SK-N-SH (cell line): Measurements from ENCODE around the gene C3. TPM values are rescaled to one million over a fixed set of nuclear protein-coding genes. Genes with fewer than 3 reads are reported as not detected.

ENCODE experiments used
- CTCF ChIA-PET: fragments of 300-600, 350-600 bp; formaldehyde crosslinking; extraction: SDS; loops from one replicate; lab custom pipeline; 2021; lab: Yijun Ruan, JAX
- POLR2A ChIA-PET: fragments of 350-600 bp; sonication (Branson Sonifier 250); formaldehyde crosslinking; extraction: SDS; loops from one replicate; lab custom pipeline; 2020; ENCODE audit warnings: antibody characterized with exemption, inconsistent platforms; lab: Yijun Ruan, JAX
- DNase-seq: peaks from one replicate; pipeline ENCODE4 v3.0.0; 2012
- H2AFZ ChIP-seq: fragments of 200-600 bp; sonication (generic); 2 replicates; pipeline ENCODE4 v1.8.1; 2016; ENCODE audit warnings: antibody characterized with exemption, mild to moderate bottlenecking, low read depth
- H3F3A ChIP-seq: fragments of 200-600 bp; sonication (generic); replicated peaks from 2 replicates; pipeline ENCODE3; 2016; ENCODE audit warnings: antibody characterized with exemption, mild to moderate bottlenecking; ENCODE audit not compliant: insufficient read depth
- H3K27ac ChIP-seq, 2 experiments: fragments of 200-500 bp in 1 of 2; fragments of 200-600 bp in 1 of 2; sonication (Bioruptor generic) in 1 of 2; sonication (generic), shearing (Covaris generic) in 1 of 2; 2 replicates each; pipeline versions ENCODE4 v1.5.1 to v1.6.1; 2014 to 2016; ENCODE audit warnings: low read depth in 2 of 2, inconsistent platforms in 1 of 2, low read length in 1 of 2, mild to moderate bottlenecking in 1 of 2, mixed read lengths in 1 of 2
- H3K27me3 ChIP-seq: fragments of 200-600 bp; sonication (generic), shearing (Covaris generic); 2 replicates; pipeline ENCODE4 v1.6.1; 2016; ENCODE audit warnings: mixed run types; ENCODE audit not compliant: insufficient read depth
- H3K36me3 ChIP-seq, 2 experiments: fragments of 200-500 bp in 1 of 2; fragments of 200-600 bp in 1 of 2; sonication (Bioruptor generic) in 1 of 2; sonication (generic) in 1 of 2; replicated peaks in 1 of 2; 2 replicates each; pipeline versions ENCODE3 to v1.5.1; 2014 to 2016; ENCODE audit warnings: low read length in 1 of 2, mild to moderate bottlenecking in 1 of 2; ENCODE audit not compliant: insufficient read depth in 2 of 2, control insufficient read depth in 1 of 2
- H3K4me1 ChIP-seq, 2 experiments: fragments of 200-500 bp in 1 of 2; fragments of 200-600 bp in 1 of 2; sonication (Bioruptor generic) in 1 of 2; sonication (generic), shearing (Covaris generic) in 1 of 2; 2 replicates each; pipeline versions ENCODE4 v1.5.1 to v1.6.1; 2014 to 2016; ENCODE audit warnings: low read depth in 1 of 2, low read length in 1 of 2, mixed run types in 1 of 2; ENCODE audit not compliant: insufficient read depth in 2 of 2, control insufficient read depth in 1 of 2
- H3K4me2 ChIP-seq: fragments of 200-600 bp; sonication (generic), shearing (Covaris generic); 2 replicates; pipeline ENCODE4 v1.6.1; 2017; ENCODE audit warnings: mixed run types
- H3K4me3 ChIP-seq, 2 experiments: fragments of 200-500 bp in 1 of 2; fragments of 200-600 bp in 1 of 2; sonication (Bioruptor generic) in 1 of 2; sonication (generic), shearing (Covaris generic) in 1 of 2; 2 replicates each; pipeline versions ENCODE4 v1.5.1 to v1.8.1; 2014 to 2016; ENCODE audit warnings: low read depth in 2 of 2, inconsistent platforms in 1 of 2, low read length in 1 of 2, mild to moderate bottlenecking in 1 of 2, mixed read lengths in 1 of 2, moderate library complexity in 1 of 2
- H3K79me2 ChIP-seq: fragments of 200-600 bp; sonication (generic); 2 replicates; pipeline ENCODE4 v1.8.1; 2017; ENCODE audit warnings: mild to moderate bottlenecking; ENCODE audit not compliant: insufficient read depth
- H3K9ac ChIP-seq: fragments of 200-600 bp; sonication (generic); 2 replicates; pipeline ENCODE4 v1.6.1; 2017; ENCODE audit warnings: mixed run types
- H3K9me2 ChIP-seq: fragments of 200-600 bp; sonication (generic); 2 replicates; pipeline ENCODE4 v1.6.1; 2017; ENCODE audit warnings: mixed run types
- H3K9me3 ChIP-seq: fragments of 200-600 bp; sonication (generic); 2 replicates; pipeline ENCODE4 v1.6.1; 2017; ENCODE audit warnings: mixed run types, mild to moderate bottlenecking, moderate library complexity
- H4K20me1 ChIP-seq: fragments of 200-600 bp; sonication (generic); 2 replicates; pipeline ENCODE4 v1.6.1; 2017; ENCODE audit warnings: mild to moderate bottlenecking, mixed run types; ENCODE audit not compliant: insufficient read depth
- CHD2 ChIP-seq: fragments of 150-350 bp; IDR thresholded peaks from 2 replicates; pipeline ENCODE4 v1.6.1; 2018; ENCODE audit warnings: low read length; ENCODE audit not compliant: partially characterized antibody
- ELF1 ChIP-seq: IDR thresholded peaks from 2 replicates; pipeline ENCODE4 v1.4.0; 2012
- FOXJ3 ChIP-seq: sonication (generic); formaldehyde crosslinking; IDR thresholded peaks from 2 replicates; pipeline ENCODE4 v1.5.1; 2020; ENCODE audit warnings: mild to moderate bottlenecking, missing genetic modification reagents
- GABPA ChIP-seq: IDR thresholded peaks from 2 replicates; pipeline ENCODE4 v1.4.0; 2012; ENCODE audit warnings: low read depth, mild to moderate bottlenecking
- GATA2 ChIP-seq: sonication (generic); formaldehyde crosslinking; IDR thresholded peaks from 2 replicates; pipeline ENCODE4 v1.5.0; 2020; ENCODE audit warnings: mild to moderate bottlenecking, missing genetic modification reagents
- JUND ChIP-seq: IDR thresholded peaks from 2 replicates; pipeline ENCODE4 v1.4.0; 2012
- MXI1 ChIP-seq: IDR thresholded peaks from 2 replicates; pipeline ENCODE4 v1.6.1; 2012; ENCODE audit warnings: mild to moderate bottlenecking, low read depth, low read length, improper control_type of control experiment
- PBX3 ChIP-seq: IDR thresholded peaks from 2 replicates; pipeline ENCODE4; 2012
- RCOR1 ChIP-seq: fragments of 150-350 bp; IDR thresholded peaks from 2 replicates; pipeline ENCODE4 v1.6.1; 2017; ENCODE audit warnings: antibody characterized with exemption, low read length
- RFX5 ChIP-seq: IDR thresholded peaks from 2 replicates; pipeline ENCODE4 v1.6.1; 2012; ENCODE audit warnings: mild to moderate bottlenecking, improper control_type of control experiment, low read length
- RXRA ChIP-seq: IDR thresholded peaks from 2 replicates; pipeline ENCODE4 v1.4.0; 2012; ENCODE audit warnings: low read depth, mild to moderate bottlenecking, borderline replicate concordance
- SMC3 ChIP-seq: IDR thresholded peaks from 2 replicates; pipeline ENCODE4 v1.6.1; 2012; ENCODE audit warnings: low read depth, low read length, improper control_type of control experiment
- TEAD4 ChIP-seq: IDR thresholded peaks from 2 replicates; pipeline ENCODE4 v1.4.0; 2012; ENCODE audit warnings: mild to moderate bottlenecking, borderline replicate concordance; ENCODE audit not compliant: insufficient read depth
- YY1 ChIP-seq: IDR thresholded peaks from 2 replicates; pipeline ENCODE4 v1.4.0; 2012; ENCODE audit warnings: low read depth, mild to moderate bottlenecking
- ZBTB33 ChIP-seq: IDR thresholded peaks from 2 replicates; pipeline ENCODE4 v1.4.0; 2012; ENCODE audit warnings: low read depth, borderline replicate concordance
- WGBS: methylation state at CpG from one replicate; pipeline ENCODE4 v1.1.6; 2017; ENCODE audit warnings: low lambda C conversion rate; 5-methylcytosine and 5-hydroxymethylcytosine counted together
- polyA plus RNA-seq, 3 experiments: library from polyadenylated mRNA; depleted of rRNA; stranded (reverse); fragments of >200 nt; gene quantifications; 2 replicates each; pipeline ENCODE4 v1.2.3, GENCODE V29; 2012
- TF ChIP-seq, protein P1 (sequence below): fragments of 200-600 bp; sonication (generic); IDR thresholded peaks from 2 replicates; pipeline ENCODE4 v1.6.1; 2017; ENCODE audit warnings: antibody characterized with exemption, mild to moderate bottlenecking, moderate library complexity
- TF ChIP-seq, protein P2 (sequence below): IDR thresholded peaks from 2 replicates; pipeline ENCODE4 v1.4.0; 2012; ENCODE audit warnings: low read depth

The C3 gene
- polyA plus RNA-seq, 1 of the 3 experiments (the other 2 are of a cell fraction): 0.67 TPM

- Histone ChIP-seq H3K9me2 (no peaks in the 10 kb centered on the region), H3K4me3 (no peak overlapping the region), H3K27me3 (peaks cover 18% of the 10 kb centered on the region; the same call in 1 of the 2 replicates), H3K9ac (no peak overlapping the region), H3K27ac (no peak overlapping the region), H4K20me1 (no peaks in the 10 kb centered on the region), H3K4me2 (no peak overlapping the region), H3K9me3 (no peaks in the 10 kb centered on the region), H3K79me2 (no peaks in the 10 kb centered on the region), H3K36me3 (no peaks in the 10 kb centered on the region), H3F3A (no peaks in the 10 kb centered on the region), H3K4me1 (no peaks in the 10 kb centered on the region), H2AFZ (no peak overlapping the region)
- WGBS: 30% methylated on average over 4 of the region's 4 CpGs
- TF ChIP-seq RFX5 (no peak), SMC3 (no peak), MXI1 (no peak), TEAD4 (no peak), CHD2 (no peak), RXRA (no peak), YY1 (no peak), ELF1 (no peak), GABPA (no peak), RCOR1 (no peak), PBX3 (no peak), GATA2 (CRISPR knock-in tag) (no peak), JUND (no peak), FOXJ3 (CRISPR knock-in tag) (no peak), ZBTB33 (no peak)
- TF ChIP-seq, protein P1, sequence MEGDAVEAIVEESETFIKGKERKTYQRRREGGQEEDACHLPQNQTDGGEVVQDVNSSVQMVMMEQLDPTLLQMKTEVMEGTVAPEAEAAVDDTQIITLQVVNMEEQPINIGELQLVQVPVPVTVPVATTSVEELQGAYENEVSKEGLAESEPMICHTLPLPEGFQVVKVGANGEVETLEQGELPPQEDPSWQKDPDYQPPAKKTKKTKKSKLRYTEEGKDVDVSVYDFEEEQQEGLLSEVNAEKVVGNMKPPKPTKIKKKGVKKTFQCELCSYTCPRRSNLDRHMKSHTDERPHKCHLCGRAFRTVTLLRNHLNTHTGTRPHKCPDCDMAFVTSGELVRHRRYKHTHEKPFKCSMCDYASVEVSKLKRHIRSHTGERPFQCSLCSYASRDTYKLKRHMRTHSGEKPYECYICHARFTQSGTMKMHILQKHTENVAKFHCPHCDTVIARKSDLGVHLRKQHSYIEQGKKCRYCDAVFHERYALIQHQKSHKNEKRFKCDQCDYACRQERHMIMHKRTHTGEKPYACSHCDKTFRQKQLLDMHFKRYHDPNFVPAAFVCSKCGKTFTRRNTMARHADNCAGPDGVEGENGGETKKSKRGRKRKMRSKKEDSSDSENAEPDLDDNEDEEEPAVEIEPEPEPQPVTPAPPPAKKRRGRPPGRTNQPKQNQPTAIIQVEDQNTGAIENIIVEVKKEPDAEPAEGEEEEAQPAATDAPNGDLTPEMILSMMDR: no peak
- TF ChIP-seq, protein P2, sequence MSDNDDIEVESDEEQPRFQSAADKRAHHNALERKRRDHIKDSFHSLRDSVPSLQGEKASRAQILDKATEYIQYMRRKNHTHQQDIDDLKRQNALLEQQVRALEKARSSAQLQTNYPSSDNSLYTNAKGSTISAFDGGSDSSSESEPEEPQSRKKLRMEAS: no peak
- CTCF ChIA-PET: no interaction called here
- POLR2A ChIA-PET: no interaction called here
- no peak for DNase-seq
These were observed 35.0 kb downstream of the C3 start for GRCh38 chr19:6685482-6685881.
